Endothelial cell of umbilical vein (primary cell): Measurements from ENCODE around the gene ZNFX1.

ENCODE experiments used
- CTCF ChIP-seq, 2 donors: IDR thresholded peaks; 1 replicate in 1 of 2; 2 replicates in 1 of 2; pipeline ENCODE4 v1.5.1; 2011; ENCODE audit warnings: low read length in 2 of 2, mild to moderate bottlenecking in 2 of 2, moderate library complexity in 2 of 2, control low read depth in 1 of 2, inconsistent platforms in 1 of 2, low read depth in 1 of 2; ENCODE audit not compliant: insufficient read depth in 1 of 2; ENCODE audit errors: extremely low read depth in 1 of 2
- EZH2 ChIP-seq: IDR thresholded peaks from 2 replicates; pipeline ENCODE4 v1.6.1; 2012; ENCODE audit warnings: borderline replicate concordance, low read depth, mild to moderate bottlenecking, moderate library complexity, low read length, inconsistent platforms; ENCODE audit not compliant: severe bottlenecking
- FOS ChIP-seq: IDR thresholded peaks from 2 replicates; pipeline ENCODE4 v1.6.1; 2011; ENCODE audit warnings: mild to moderate bottlenecking, low read length, moderate library complexity, borderline replicate concordance; ENCODE audit not compliant: insufficient read depth
- GATA2 ChIP-seq: IDR thresholded peaks from 2 replicates; pipeline ENCODE4 v1.7.0; 2011; ENCODE audit warnings: low read depth, mild to moderate bottlenecking, moderate library complexity, mixed read lengths, low read length; ENCODE audit not compliant: insufficient read length, insufficient read depth
- JUN ChIP-seq: IDR thresholded peaks from 2 replicates; pipeline ENCODE4 v1.6.1; 2011; ENCODE audit warnings: borderline replicate concordance, low read depth; ENCODE audit not compliant: insufficient read length, insufficient read depth
- MYC ChIP-seq: IDR thresholded peaks from one replicate; pipeline ENCODE4 v1.6.1; 2011; ENCODE audit warnings: mild to moderate bottlenecking, low read depth, low read length
- POLR2A ChIP-seq: IDR thresholded peaks from 2 replicates; pipeline ENCODE4 v1.6.1; 2012; ENCODE audit warnings: low read depth, mild to moderate bottlenecking, control low read depth, low read length
- POLR2AphosphoS5 ChIP-seq: IDR thresholded peaks from 2 replicates; pipeline ENCODE4 v1.6.1; 2012; ENCODE audit warnings: low read depth, mild to moderate bottlenecking, control low read depth, low read length, moderate library complexity; ENCODE audit not compliant: insufficient read depth
- TF ChIP-seq, protein P1 (sequence below): IDR thresholded peaks from 2 replicates; pipeline ENCODE4 v1.6.1; 2011; ENCODE audit not compliant: insufficient read depth, insufficient read length

DNA sequence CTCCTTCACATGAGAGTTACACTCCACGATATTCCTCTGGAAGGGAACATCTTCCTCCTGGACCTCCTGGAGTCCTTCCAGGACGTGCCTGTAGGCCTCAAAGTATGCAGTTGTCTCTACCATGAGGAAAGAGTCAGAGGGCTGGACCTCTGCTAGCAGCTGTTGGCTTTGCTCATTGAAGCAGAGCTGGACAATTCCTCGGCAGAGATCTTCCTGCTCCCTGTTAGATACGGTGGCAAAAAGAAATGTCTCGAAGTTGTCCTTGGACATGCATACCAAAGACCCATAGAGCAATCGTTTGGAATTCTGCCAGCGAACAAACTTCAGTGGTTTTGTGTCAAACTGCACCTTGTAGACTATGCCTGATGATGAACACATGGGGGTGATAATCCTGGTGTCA is 7.7 kb downstream of the ZNFX1 start:
- TF ChIP-seq CTCF (IDR thresholded peaks at IDR 0.05; ENCODE audit: extremely low read depth in 1 of 2, insufficient read depth in 1 of 2, low read depth in 1 of 2, low read length in 2 of 2) (no peak), MYC (no peak), GATA2 (no peak), POLR2AphosphoS5 (no peak), EZH2 (no peak), POLR2A (no peak), JUN (no peak), FOS (no peak)
- TF ChIP-seq, protein P1, sequence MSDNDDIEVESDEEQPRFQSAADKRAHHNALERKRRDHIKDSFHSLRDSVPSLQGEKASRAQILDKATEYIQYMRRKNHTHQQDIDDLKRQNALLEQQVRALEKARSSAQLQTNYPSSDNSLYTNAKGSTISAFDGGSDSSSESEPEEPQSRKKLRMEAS, result no peak
